Testis (tissue), 2 donors: ENCODE data around the gene MYADML2.

ENCODE experiments used
- CTCF ChIP-seq, 3 experiments: fragments of 450-650 bp in 2 of 3; fragments of 200-600 bp in 1 of 3; sonication (generic) in 1 of 3; IDR thresholded peaks; one replicate each; pipeline ENCODE4 v1.5.1; 2016 to 2019; ENCODE audit warnings: antibody characterized with exemption in 3 of 3, mild to moderate bottlenecking in 2 of 3, moderate library complexity in 1 of 3
- POLR2A ChIP-seq: fragments of 450-650 bp; IDR thresholded peaks from one replicate; pipeline ENCODE4 v1.6.1; 2017; ENCODE audit warnings: antibody characterized with exemption, mild to moderate bottlenecking, moderate library complexity

DNA sequence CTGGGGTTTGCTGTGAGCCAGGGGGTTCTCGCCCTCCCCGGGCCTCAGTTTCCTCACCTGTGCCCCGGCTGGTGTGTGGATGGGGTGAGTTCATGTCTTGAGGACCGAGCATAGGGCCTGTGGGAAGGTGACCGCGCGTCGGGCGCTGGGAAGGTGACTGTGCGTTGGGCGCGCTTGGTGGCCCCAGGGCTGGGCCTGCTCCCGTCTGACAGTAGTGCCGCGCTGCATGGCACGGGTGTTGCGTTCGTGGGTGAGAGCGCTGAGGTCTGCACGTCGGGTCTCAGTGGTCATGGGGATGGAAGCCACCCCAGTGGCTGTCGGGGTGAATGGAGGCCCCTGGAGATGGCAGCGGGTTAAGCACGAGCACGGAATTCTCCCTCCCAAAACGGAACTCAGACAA is 39.6 kb upstream of the MYADML2 start:
- TF ChIP-seq CTCF (IDR thresholded peaks at IDR 0.05): no peak
- TF ChIP-seq POLR2A: no peak
